Cardiac atrium fibroblast (primary cell): ENCODE measurements around the gene HSCB. TPM values are rescaled to one million over a fixed set of nuclear protein-coding genes. Genes with fewer than 3 reads are reported as not detected.

Experiments
- total RNA-seq: library from RNA; depleted of rRNA; stranded (reverse); fragments of >200 nt; gene quantifications from 2 replicates; pipeline ENCODE4 v1.2.3, GENCODE V29; 2015

HSCB gene
- total RNA-seq: 23.3 and 30.5 TPM in 2 replicates

DNA sequence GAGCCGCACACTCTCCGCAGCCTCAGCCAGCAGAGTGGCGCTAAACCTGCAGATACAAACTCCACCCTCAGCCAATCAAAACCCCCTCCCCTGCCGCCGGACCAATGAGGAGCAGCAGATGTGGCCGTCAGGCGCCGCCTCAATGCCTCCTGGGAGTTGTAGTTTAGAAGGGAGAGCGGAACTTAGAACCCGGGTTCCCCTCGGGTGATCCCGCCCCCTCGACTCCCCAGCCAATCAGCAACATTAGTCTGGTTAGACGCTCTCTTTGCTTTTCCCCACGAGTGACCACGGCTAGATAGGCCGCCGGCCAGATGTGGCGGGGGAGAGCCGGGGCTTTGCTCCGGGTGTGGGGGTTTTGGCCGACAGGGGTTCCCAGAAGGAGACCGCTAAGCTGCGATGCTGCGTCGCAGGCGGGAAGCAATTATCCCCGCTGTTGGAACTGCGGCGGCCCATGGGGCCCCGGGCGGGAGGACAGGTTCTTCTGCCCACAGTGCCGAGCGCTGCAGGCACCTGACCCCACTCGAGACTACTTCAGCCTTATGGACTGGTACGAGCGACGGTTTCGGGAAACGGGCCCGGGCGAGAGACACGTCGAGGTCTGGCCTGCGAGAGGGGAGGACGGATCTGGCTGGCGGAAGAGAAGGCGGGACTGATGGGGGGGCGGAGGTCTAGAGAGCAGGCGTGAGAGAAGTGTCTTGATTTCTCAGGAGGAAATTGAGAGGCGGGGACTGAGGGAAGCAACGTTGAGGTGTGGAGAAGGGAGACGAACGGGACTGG is at the start of gene HSCB, which contains the start of gene CHEK2:
Gene HSCB, plus strand, starts transcription at position 255 of the 777 bp plus-strand sequence. Its CDS starts 57 bp downstream, at position 312.
Gene CHEK2, minus strand, starts transcription at position 36 of the 777 bp plus-strand sequence. CDS start 7,099 bp downstream, outside the sequence.

DNA sequence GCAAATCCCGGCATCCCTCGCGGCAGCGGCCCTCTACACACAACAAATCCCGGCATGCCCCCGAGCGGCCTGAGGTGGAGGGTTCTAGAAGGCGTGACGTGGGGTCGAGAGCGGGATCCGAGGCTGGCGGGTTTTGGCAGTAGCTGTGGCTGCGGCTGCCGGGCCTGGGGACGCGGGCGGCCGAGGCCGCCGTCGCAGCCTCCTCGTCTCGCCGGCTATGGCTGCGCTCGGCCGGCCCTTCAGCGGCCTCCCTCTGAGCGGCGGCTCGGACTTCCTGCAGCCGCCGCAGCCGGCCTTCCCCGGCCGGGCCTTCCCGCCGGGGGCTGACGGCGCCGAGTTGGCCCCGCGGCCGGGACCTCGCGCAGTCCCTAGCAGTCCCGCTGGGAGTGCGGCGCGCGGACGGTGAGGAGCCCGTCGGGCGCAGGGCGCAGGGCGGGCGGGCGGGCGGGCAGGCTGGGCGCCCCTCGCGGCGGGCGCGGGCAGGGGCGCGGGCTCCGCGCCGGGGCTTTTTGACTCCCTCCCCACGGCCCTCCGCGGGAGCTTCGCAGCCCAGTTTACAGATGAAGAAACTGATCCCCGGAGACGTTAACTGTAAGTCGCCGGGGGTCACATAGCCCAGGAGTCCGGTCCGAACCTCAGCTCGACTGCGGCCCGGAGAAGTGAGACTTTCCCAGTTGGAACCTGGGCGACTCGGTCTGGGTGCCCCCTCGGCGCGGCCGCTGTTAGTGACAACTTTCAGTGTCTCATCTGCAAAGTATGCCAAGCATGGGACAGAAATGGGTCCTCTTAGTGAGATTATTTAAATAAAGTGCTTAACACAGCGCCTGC is 31.0 kb downstream of the HSCB start, which contains the start of gene CCDC117:
Gene CCDC117, plus strand, starts transcription at position 63 of the 828 bp plus-strand sequence. Its CDS starts 155 bp downstream, at position 218.

DNA sequence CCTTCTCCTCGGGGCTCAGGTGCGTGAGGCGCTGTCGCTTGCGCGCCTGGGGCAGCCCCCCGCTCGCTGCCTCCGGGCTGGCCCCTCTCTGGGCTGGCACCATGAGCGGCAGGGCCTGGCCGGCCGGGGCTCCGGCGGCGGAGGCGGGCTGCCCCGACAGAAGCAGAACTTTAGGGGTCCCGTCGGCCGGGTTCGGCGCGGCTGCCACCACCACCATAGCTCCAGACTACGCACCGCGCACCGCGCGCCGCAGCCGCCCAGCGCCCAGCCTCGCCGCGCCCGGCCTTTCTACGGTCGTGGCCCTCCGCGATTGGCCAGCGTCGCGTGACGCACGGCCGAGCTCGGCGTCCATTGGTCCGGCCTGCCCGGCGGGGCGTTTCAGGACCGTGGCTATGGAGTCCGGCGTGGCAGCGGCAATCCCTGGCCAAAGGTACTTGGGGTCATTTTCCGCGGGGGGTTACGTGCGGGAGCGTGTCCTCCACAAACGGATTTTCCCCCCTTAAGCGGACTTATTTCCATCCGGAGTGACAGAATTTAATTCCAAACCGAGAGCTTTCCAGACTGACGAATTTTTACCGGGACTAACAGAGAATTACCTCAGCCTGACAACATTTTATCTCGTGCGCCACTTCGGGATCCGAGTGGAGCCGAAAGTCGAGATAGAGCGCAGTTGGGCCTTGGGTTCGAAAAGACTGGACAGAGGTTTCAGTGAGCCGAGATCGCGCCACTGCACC is 58.6 kb downstream of the HSCB start, which contains the start of gene XBP1:
Gene XBP1, minus strand, starts transcription at position 262 of the 734 bp plus-strand sequence.

Other genes starting within 250 kb of the HSCB start
- gene TTC28, start 62.2 kb upstream of the HSCB start, total RNA-seq: 13.0 and 22.7 TPM in 2 replicates
- 18.3 and 22.7 TPM in 2 replicates for gene CHEK2, start 219 bp upstream of the HSCB start, total RNA-seq
- gene CCDC117, start 30.7 kb downstream of the HSCB start, total RNA-seq: 13.0 and 14.4 TPM in 2 replicates
- 207 and 244 TPM in 2 replicates for gene XBP1, start 58.5 kb downstream of the HSCB start, total RNA-seq
- gene ZNRF3, start 141.5 kb downstream of the HSCB start, total RNA-seq: 2.3 and 5.2 TPM in 2 replicates